OCI-LY1 (cell line): ENCODE data around the gene PCLO.

ENCODE experiments used
- CTCF ChIP-seq: fragments of 200-600 bp; sonication (generic), shearing (Covaris generic); IDR thresholded peaks from 2 replicates; pipeline ENCODE4 v1.5.1; 2017; ENCODE audit warnings: mild to moderate bottlenecking, antibody characterized with exemption, low read length, moderate library complexity, mixed read lengths
- EZH2 ChIP-seq: fragments of 200-600 bp; sonication (generic), shearing (Covaris generic); IDR thresholded peaks from 2 replicates; pipeline ENCODE4 v1.8.0; 2017; ENCODE audit warnings: borderline replicate concordance, mixed run types, mild to moderate bottlenecking, antibody characterized with exemption, low read length, moderate library complexity, mixed read lengths

GRCh38 chr7:83096065-83096580 is 66.6 kb downstream of the PCLO start:
- TF ChIP-seq EZH2 (no peak), CTCF (no peak)
